LoVo (cell line): Measurements from ENCODE around the gene TBXA2R.
"Not testable (repeated sequence)": the region's sequence is repeated elsewhere in the genome, so short reads cannot be mapped to it uniquely, and the experiment has no call there.

Experiments used
- DNase-seq: peaks from one replicate; pipeline ENCODE4 v3.0.0-alpha.2; 2016; ENCODE audit warnings: low spot score

The TBXA2R gene

GRCh38 chr19:3606690-3607289 lies at the start of gene TBXA2R:
TBXA2R (minus strand) TSS chr19:3606875; CDS start chr19:3600634, 6,241 bp downstream.
- DNase-seq, result no peak

- no peak for DNase-seq
These were observed 49.5 kb upstream of the TBXA2R start for GRCh38 chr19:3656073-3656746.

- DNase-seq, result no peak
These were observed 48.9 kb upstream of the TBXA2R start for GRCh38 chr19:3655402-3656072.

GRCh38 chr19:3653865-3654513 lies 47.3 kb upstream of the TBXA2R start:
- no peak for DNase-seq

GRCh38 chr19:3653081-3653795 lies 46.6 kb upstream of the TBXA2R start:
- DNase-seq, result no peak

- DNase-seq, result no peak
These were observed 45.7 kb upstream of the TBXA2R start for GRCh38 chr19:3652422-3652821.

- DNase-seq, result no peak
These were observed 45.0 kb upstream of the TBXA2R start for GRCh38 chr19:3651684-3652083.

- no peak for DNase-seq
These were observed 43.2 kb upstream of the TBXA2R start for GRCh38 chr19:3649888-3650287.

GRCh38 chr19:3648037-3648905 lies 41.6 kb upstream of the TBXA2R start:
- no peak for DNase-seq

- not testable (repeated sequence) for DNase-seq
These were observed 40.4 kb upstream of the TBXA2R start for GRCh38 chr19:3647102-3647501.

- DNase-seq, result no peak
These were observed 39.8 kb upstream of the TBXA2R start for GRCh38 chr19:3646336-3647092.

GRCh38 chr19:3645726-3646125 lies 39.1 kb upstream of the TBXA2R start:
- DNase-seq, result no peak

- DNase-seq, result no peak
These were observed 38.4 kb upstream of the TBXA2R start for GRCh38 chr19:3645067-3645396.

GRCh38 chr19:3644351-3645066 lies 37.8 kb upstream of the TBXA2R start:
- DNase-seq, result no peak

GRCh38 chr19:3643674-3644313 lies 37.1 kb upstream of the TBXA2R start:
- no peak for DNase-seq

- DNase-seq, result no peak
These were observed 36.5 kb upstream of the TBXA2R start for GRCh38 chr19:3642987-3643673.

GRCh38 chr19:3642296-3642695 lies 35.6 kb upstream of the TBXA2R start:
- no peak for DNase-seq

- no peak for DNase-seq
These were observed 35.0 kb upstream of the TBXA2R start for GRCh38 chr19:3641515-3642269.
